Measurements from ENCODE around the gene LRRFIP1.
"Not testable (repeated sequence)": the region's sequence is repeated elsewhere in the genome, so short reads cannot be mapped to it uniquely, and the experiment has no call there.

The LRRFIP1 gene

GRCh38 chr2:237597196-237598145, 29.9 kb upstream of the LRRFIP1 start:
- no peak for DNase-seq

- DNase-seq: no peak
These were observed 28.7 kb upstream of the LRRFIP1 start for GRCh38 chr2:237598468-237599208.

- DNase-seq: no peak
These were observed 27.8 kb upstream of the LRRFIP1 start for GRCh38 chr2:237599465-237600110.

GRCh38 chr2:237600205-237600846, 27.1 kb upstream of the LRRFIP1 start:
- peak in 1 of 2 donors; percentile 2 for DNase-seq

- no peak for DNase-seq
These were observed 25.8 kb upstream of the LRRFIP1 start for GRCh38 chr2:237601453-237602116.

GRCh38 chr2:237602409-237602808, 25.0 kb upstream of the LRRFIP1 start:
- no peak for DNase-seq

GRCh38 chr2:237603049-237603717, 24.2 kb upstream of the LRRFIP1 start:
- no peak for DNase-seq

GRCh38 chr2:237603718-237604362, 23.5 kb upstream of the LRRFIP1 start:
- DNase-seq: peak; percentile 6 to 24

GRCh38 chr2:237604391-237604790, 23.0 kb upstream of the LRRFIP1 start:
- no peak for DNase-seq

GRCh38 chr2:237604960-237605359, 22.4 kb upstream of the LRRFIP1 start:
- no peak for DNase-seq

- not testable (repeated sequence) for DNase-seq
These were observed 20.9 kb upstream of the LRRFIP1 start for GRCh38 chr2:237606522-237606921.

GRCh38 chr2:237612527-237613357, 14.6 kb upstream of the LRRFIP1 start:
- DNase-seq: no peak

- DNase-seq: no peak
These were observed 13.7 kb upstream of the LRRFIP1 start for GRCh38 chr2:237613679-237614078.

- peak in 1 of 2 donors; percentile 18 for DNase-seq
These were observed 13.2 kb upstream of the LRRFIP1 start for GRCh38 chr2:237614151-237614720.

GRCh38 chr2:237615631-237616249, 11.6 kb upstream of the LRRFIP1 start:
- no peak for DNase-seq

GRCh38 chr2:237616373-237616733, 11.0 kb upstream of the LRRFIP1 start:
- no peak for DNase-seq

GRCh38 chr2:237616734-237617586, 10.4 kb upstream of the LRRFIP1 start:
- peak in 1 of 2 donors; percentile 32 for DNase-seq

- DNase-seq: no peak
These were observed 9.8 kb upstream of the LRRFIP1 start for GRCh38 chr2:237617587-237617982.
